Measurements from ENCODE around the gene MARVELD2. TPM values are rescaled to one million over a fixed set of nuclear protein-coding genes. Genes with fewer than 3 reads are reported as not detected.
"Not testable (repeated sequence)": the region's sequence is repeated elsewhere in the genome, so short reads cannot be mapped to it uniquely, and the experiment has no call there.

Gene MARVELD2
- total and polyA plus RNA-seq, 7 experiments from 2014 or later, result 0.37 to 1.1 (median 0.84) TPM; not detected in 2

GRCh38 chr5:69416699-69417098 lies 1.8 kb downstream of the MARVELD2 start:
- no peaks in the 10 kb centered on the region for H3K9me3 ChIP-seq (ENCODE audit: control insufficient read depth in 2 of 3, low read length in 3 of 3)
- ATAC-seq, result no peak
- Mint-ChIP-seq H3K27ac (peak overlapping the region in 1 of 9 donors; percentile 7), H3K4me1 (peaks cover 0 to 21% (median 8%) of the 10 kb centered on the region in 7 donors), H3K36me3 (peaks cover 0 to 16% (median 6%) of the 10 kb centered on the region in 5 donors), H3K9me3 (no peaks in the 10 kb centered on the region), H3K27me3 (peaks cover 0 to 9% (median 0%) of the 10 kb centered on the region in 5 donors), H3K4me3 (peak overlapping the region in 7 of 10 donors; percentile 26 to 79 (median 63))
- H3K4me3 ChIP-seq (ENCODE audit: low read length), result no peak overlapping the region
- POLR2A ChIA-PET, result no interaction called here
- no peak overlapping the region for H3K27ac ChIP-seq (ENCODE audit: low read depth, low read length)
- H3K36me3 ChIP-seq (ENCODE audit: control insufficient read depth in 2 of 3, insufficient read depth in 3 of 3, low read length in 3 of 3), result no peaks in the 10 kb centered on the region
- DNase-seq, result no peak
- no peaks in the 10 kb centered on the region for H3K27me3 ChIP-seq (ENCODE audit: control insufficient read depth in 2 of 2, insufficient read depth in 2 of 2, low read length in 2 of 2)
- intact Hi-C loops (cut with micrococcal nuclease), result no loop called here
- H3K4me1 ChIP-seq (ENCODE audit: control insufficient read depth in 2 of 2, insufficient read depth in 2 of 2, low read length in 2 of 2), result no peaks in the 10 kb centered on the region
- CTCF ChIA-PET, result no interaction called here

- Histone ChIP-seq H3K9me3 (ENCODE audit: control insufficient read depth in 2 of 3, low read length in 3 of 3) (no peaks in the 10 kb centered on the region), H3K27ac (ENCODE audit: low read depth, low read length) (no peak overlapping the region), H3K27me3 (ENCODE audit: control insufficient read depth in 2 of 2, insufficient read depth in 2 of 2, low read length in 2 of 2) (no peaks in the 10 kb centered on the region), H3K36me3 (ENCODE audit: control insufficient read depth in 2 of 3, insufficient read depth in 3 of 3, low read length in 3 of 3) (no peaks in the 10 kb centered on the region), H3K4me3 (ENCODE audit: low read length) (no peak overlapping the region), H3K4me1 (ENCODE audit: control insufficient read depth in 2 of 2, insufficient read depth in 2 of 2, low read length in 2 of 2) (no peaks in the 10 kb centered on the region)
- Mint-ChIP-seq H3K4me3 (no peak overlapping the region), H3K27me3 (peaks cover 0 to 9% (median 0%) of the 10 kb centered on the region in 5 donors), H3K9me3 (peaks cover 0 to 4% (median 0%) of the 10 kb centered on the region in 11 donors), H3K36me3 (peaks cover 0 to 15% (median 9%) of the 10 kb centered on the region in 5 donors), H3K4me1 (peaks cover 0 to 21% (median 8%) of the 10 kb centered on the region in 7 donors), H3K27ac (no peak overlapping the region)
- intact Hi-C loops (cut with micrococcal nuclease), result no loop called here
- DNase-seq (no peak), ATAC-seq (no peak)
- ChIA-PET CTCF (no interaction called here), POLR2A (no interaction called here)
These were observed 3.6 kb downstream of the MARVELD2 start for GRCh38 chr5:69418554-69418953.

GRCh38 chr5:69431424-69432303 lies 16.7 kb downstream of the MARVELD2 start:
- H3K4me3 Mint-ChIP-seq, result no peak overlapping the region
- no peaks in the 10 kb centered on the region for H3K9me3 Mint-ChIP-seq
- no peaks in the 10 kb centered on the region for H3K4me1 Mint-ChIP-seq
- Histone ChIP-seq H3K27me3 (ENCODE audit: control insufficient read depth in 2 of 2, insufficient read depth in 2 of 2, low read length in 2 of 2) (no peaks in the 10 kb centered on the region), H3K4me1 (ENCODE audit: control insufficient read depth in 2 of 2, insufficient read depth in 2 of 2, low read length in 2 of 2) (no peaks in the 10 kb centered on the region), H3K27ac (ENCODE audit: low read depth, low read length) (no peak overlapping the region), H3K9me3 (ENCODE audit: control insufficient read depth in 2 of 3, low read length in 3 of 3) (no peaks in the 10 kb centered on the region), H3K4me3 (ENCODE audit: low read length) (no peak overlapping the region), H3K36me3 (ENCODE audit: control insufficient read depth in 2 of 3, insufficient read depth in 3 of 3, low read length in 3 of 3) (no peaks in the 10 kb centered on the region)
- ATAC-seq (no peak), DNase-seq (no peak)
- H3K27ac Mint-ChIP-seq, result no peak overlapping the region
- H3K36me3 Mint-ChIP-seq, result peaks cover 0 to 12% (median 0%) of the 10 kb centered on the region in 5 donors
- CTCF ChIA-PET, result no interaction called here
- POLR2A ChIA-PET, result no interaction called here
- H3K27me3 Mint-ChIP-seq, result no peaks in the 10 kb centered on the region
- intact Hi-C loops (cut with micrococcal nuclease), result no loop called here

GRCh38 chr5:69432412-69433206 lies 17.7 kb downstream of the MARVELD2 start:
- H3K27ac ChIP-seq (ENCODE audit: low read depth, low read length), result no peak overlapping the region

GRCh38 chr5:69435276-69435884 lies 20.5 kb downstream of the MARVELD2 start:
- H3K4me3 Mint-ChIP-seq; DNase-seq; intact Hi-C loops (cut with micrococcal nuclease); H3K36me3 ChIP-seq (ENCODE audit: control insufficient read depth in 2 of 3, insufficient read depth in 3 of 3, low read length in 3 of 3); H3K27me3 ChIP-seq (ENCODE audit: control insufficient read depth in 2 of 2, insufficient read depth in 2 of 2, low read length in 2 of 2); H3K27me3 Mint-ChIP-seq; CTCF ChIA-PET; ATAC-seq; H3K4me3 ChIP-seq (ENCODE audit: low read length); H3K9me3 Mint-ChIP-seq; H3K9me3 ChIP-seq (ENCODE audit: control insufficient read depth in 2 of 3, low read length in 3 of 3); H3K4me1 ChIP-seq (ENCODE audit: control insufficient read depth in 2 of 2, insufficient read depth in 2 of 2, low read length in 2 of 2); H3K27ac Mint-ChIP-seq; H3K27ac ChIP-seq (ENCODE audit: low read depth, low read length); POLR2A ChIA-PET; H3K4me1 Mint-ChIP-seq: not testable (repeated sequence)
- H3K36me3 Mint-ChIP-seq, result peaks cover 0 to 12% (median 0%) of the 10 kb centered on the region in 5 donors

More at GRCh38 chr5:69432412-69433206, 17.7 kb downstream of the MARVELD2 start:
- ChIA-PET POLR2A (no interaction called here), CTCF (interaction anchor here (0.7 kb wide), 1 partner anchor 831 kb away, joined by 3 read pairs; no protein-coding TSS in a partner anchor)
- Mint-ChIP-seq H3K4me3 (no peak overlapping the region), H3K36me3 (peaks cover 0 to 12% (median 0%) of the 10 kb centered on the region in 5 donors), H3K27ac (no peak overlapping the region), H3K4me1 (no peaks in the 10 kb centered on the region), H3K9me3 (no peaks in the 10 kb centered on the region), H3K27me3 (no peaks in the 10 kb centered on the region)
- intact Hi-C loops (cut with micrococcal nuclease), result no loop called here
- H3K27me3 ChIP-seq (ENCODE audit: control insufficient read depth in 2 of 2, insufficient read depth in 2 of 2, low read length in 2 of 2), result no peaks in the 10 kb centered on the region
- DNase-seq (no peak), ATAC-seq (no peak)
- no peak overlapping the region for H3K4me3 ChIP-seq (ENCODE audit: low read length)
- H3K4me1 ChIP-seq (ENCODE audit: control insufficient read depth in 2 of 2, insufficient read depth in 2 of 2, low read length in 2 of 2), result no peaks in the 10 kb centered on the region
- H3K9me3 ChIP-seq (ENCODE audit: control insufficient read depth in 2 of 3, low read length in 3 of 3), result no peaks in the 10 kb centered on the region
- no peaks in the 10 kb centered on the region for H3K36me3 ChIP-seq (ENCODE audit: control insufficient read depth in 2 of 3, insufficient read depth in 3 of 3, low read length in 3 of 3)

- Histone ChIP-seq H3K27ac (ENCODE audit: low read depth, low read length) (no peak overlapping the region), H3K4me3 (ENCODE audit: low read length) (no peak overlapping the region), H3K4me1 (ENCODE audit: control insufficient read depth in 2 of 2, insufficient read depth in 2 of 2, low read length in 2 of 2) (no peaks in the 10 kb centered on the region), H3K27me3 (ENCODE audit: control insufficient read depth in 2 of 2, insufficient read depth in 2 of 2, low read length in 2 of 2) (no peaks in the 10 kb centered on the region), H3K9me3 (ENCODE audit: control insufficient read depth in 2 of 3, low read length in 3 of 3) (no peaks in the 10 kb centered on the region), H3K36me3 (ENCODE audit: control insufficient read depth in 2 of 3, insufficient read depth in 3 of 3, low read length in 3 of 3) (no peaks in the 10 kb centered on the region)
- ChIA-PET POLR2A (no interaction called here), CTCF (no interaction called here)
- intact Hi-C loops (cut with micrococcal nuclease), result no loop called here
- H3K27ac Mint-ChIP-seq, result no peak overlapping the region
- H3K27me3 Mint-ChIP-seq, result peaks cover 0 to 4% (median 0%) of the 10 kb centered on the region in 5 donors
- no peak for DNase-seq
- no peaks in the 10 kb centered on the region for H3K36me3 Mint-ChIP-seq
- no peaks in the 10 kb centered on the region for H3K4me1 Mint-ChIP-seq
- no peak for ATAC-seq
- no peaks in the 10 kb centered on the region for H3K9me3 Mint-ChIP-seq
- H3K4me3 Mint-ChIP-seq, result no peak overlapping the region
These were observed 29.3 kb downstream of the MARVELD2 start for GRCh38 chr5:69444127-69444754.
